Measurements from ENCODE around the gene PKN2. TPM values are rescaled to one million over a fixed set of nuclear protein-coding genes. Genes with fewer than 3 reads are reported as not detected.

The PKN2 gene
- total and polyA plus RNA-seq, 2 experiments from 2014 or later = 22.5 to 27.6 TPM

DNA sequence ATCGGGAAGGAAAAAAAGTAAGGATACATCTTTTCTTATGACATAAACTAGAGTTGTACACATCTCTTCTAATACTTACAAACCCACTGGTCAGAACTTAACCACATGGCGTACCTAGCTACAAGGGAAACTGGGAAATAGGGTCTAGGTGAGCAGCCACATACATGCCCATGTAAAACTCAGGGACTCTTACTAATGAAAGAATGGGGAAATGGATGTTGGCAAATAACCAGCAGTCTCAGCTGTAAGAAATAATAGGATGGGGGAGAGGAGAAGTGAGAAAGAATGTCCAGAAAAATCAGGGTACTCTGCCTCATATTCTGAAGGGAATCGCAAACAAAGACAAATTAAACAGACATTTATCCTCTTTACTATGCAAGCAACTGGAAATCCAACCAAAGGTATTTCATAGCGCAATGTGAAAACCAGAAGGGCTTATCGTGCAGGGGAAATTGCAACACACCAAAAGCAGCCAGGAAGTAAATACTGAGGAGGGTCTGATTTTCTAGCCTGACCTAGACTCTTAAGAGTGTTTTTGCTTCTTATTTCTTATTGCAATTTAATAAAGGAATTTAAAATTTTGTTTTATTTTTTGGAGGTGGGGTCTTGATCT, 189.8 kb downstream of the PKN2 start:
- peak in 1 of 2 donors; percentile 89 for DNase-seq (ENCODE audit: low read depth in 1 of 2, low spot score in 1 of 2)
- Histone ChIP-seq H3K27ac (no peak overlapping the region), H3K4me1 (ENCODE audit: low read depth) (no peaks in the 10 kb centered on the region), H3K9me3 (ENCODE audit: low read depth) (no peaks in the 10 kb centered on the region), H3K4me3 (no peak overlapping the region), H3K27me3 (no peaks in the 10 kb centered on the region), H3K36me3 (no peaks in the 10 kb centered on the region)
- TF ChIP-seq CTCF (IDR thresholded peaks at IDR 0.05; ENCODE audit: low read depth, low read length) = no peak

DNA sequence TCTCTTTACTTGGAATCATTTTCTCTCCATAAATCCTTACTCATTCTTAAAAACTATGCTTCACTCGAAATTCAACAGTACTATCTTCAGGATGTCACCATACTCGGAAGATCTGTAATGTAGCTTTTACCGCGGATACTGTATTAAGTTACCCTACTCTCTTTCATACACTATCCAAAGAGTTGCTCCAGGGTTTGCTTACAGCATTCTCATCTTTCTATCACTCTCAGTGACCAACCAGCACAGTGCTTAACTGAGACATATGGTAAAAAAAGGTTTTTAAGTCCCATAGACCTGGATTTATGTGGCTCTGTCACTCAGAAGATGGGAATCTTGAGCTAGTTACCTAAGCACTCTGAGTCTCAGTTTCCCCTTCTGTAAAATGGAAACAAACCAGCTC, 191.5 kb downstream of the PKN2 start:
- DNase-seq (ENCODE audit: low read depth in 1 of 2, low spot score in 1 of 2) = no peak
- H3K27ac ChIP-seq = no peak overlapping the region
- no peaks in the 10 kb centered on the region for H3K4me1 ChIP-seq (ENCODE audit: low read depth)
- H3K9me3 ChIP-seq (ENCODE audit: low read depth) = no peaks in the 10 kb centered on the region
- no peak for TF ChIP-seq CTCF (IDR thresholded peaks at IDR 0.05; ENCODE audit: low read depth, low read length)
- H3K27me3 ChIP-seq = no peaks in the 10 kb centered on the region
- H3K36me3 ChIP-seq = no peaks in the 10 kb centered on the region
- H3K4me3 ChIP-seq = no peak overlapping the region

DNA sequence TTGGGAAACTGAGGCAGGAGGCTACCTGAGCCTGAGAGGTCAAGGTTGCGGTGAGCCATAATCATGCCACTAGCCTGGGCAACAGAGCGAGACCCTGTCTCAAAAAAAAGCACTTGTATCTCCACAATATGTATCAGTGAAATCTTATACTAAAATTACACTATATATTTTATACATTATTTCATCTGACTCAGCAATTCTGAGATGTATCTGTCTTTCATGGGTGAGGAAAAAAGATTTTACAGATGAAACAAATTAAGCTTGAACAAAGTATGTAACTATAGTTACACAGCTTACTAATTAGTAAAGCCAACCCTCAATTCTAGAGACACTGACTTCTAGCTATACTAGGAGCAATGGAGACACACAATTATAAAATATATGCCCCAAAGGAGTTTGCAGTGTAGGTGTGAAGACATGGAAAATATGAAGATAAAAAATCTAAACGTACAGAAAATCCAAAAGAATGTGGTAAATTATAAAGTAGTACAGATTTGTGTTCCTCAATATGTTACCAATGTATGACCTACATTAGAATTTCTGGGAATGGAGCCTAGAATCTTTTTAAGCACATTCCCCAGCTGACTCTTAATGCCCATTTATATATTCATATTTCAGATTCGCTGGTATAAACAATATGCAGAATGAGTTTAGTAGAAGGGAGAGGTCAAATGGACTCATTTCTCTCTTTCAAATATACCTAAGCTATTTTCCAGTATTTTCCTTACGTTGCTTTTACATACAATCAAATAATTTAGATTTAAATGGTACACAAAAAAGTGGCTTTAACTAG, 192.7 kb downstream of the PKN2 start:
- Histone ChIP-seq H3K4me1 (ENCODE audit: low read depth) (no peaks in the 10 kb centered on the region), H3K27me3 (no peaks in the 10 kb centered on the region), H3K36me3 (peaks cover 3% of the 10 kb centered on the region), H3K9me3 (ENCODE audit: low read depth) (no peaks in the 10 kb centered on the region), H3K4me3 (no peak overlapping the region), H3K27ac (no peak overlapping the region)
- TF ChIP-seq CTCF (IDR thresholded peaks at IDR 0.05; ENCODE audit: low read depth, low read length) = no peak
- DNase-seq (ENCODE audit: low read depth in 1 of 2, low spot score in 1 of 2) = no peak

DNA sequence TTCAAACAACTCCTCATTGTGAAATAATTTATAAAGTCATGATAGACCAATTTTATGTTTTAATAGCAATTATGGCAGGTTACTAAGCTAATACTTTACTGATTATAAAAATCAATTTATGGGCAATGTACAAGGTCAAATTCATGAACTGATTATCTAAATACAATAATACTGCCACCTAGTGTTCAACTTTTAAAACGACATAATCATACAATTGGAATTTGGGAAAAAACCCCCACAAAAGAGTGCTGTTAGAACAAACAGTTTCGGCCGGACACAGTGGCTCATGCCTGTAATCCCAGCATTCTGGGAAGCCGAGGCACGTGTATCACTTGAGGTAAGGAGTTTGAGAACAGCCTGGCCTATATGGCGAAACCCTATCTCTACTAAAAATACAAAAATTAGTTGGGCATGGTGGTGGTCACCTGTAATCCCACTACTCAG, 193.3 kb downstream of the PKN2 start:
- no peaks in the 10 kb centered on the region for H3K27me3 ChIP-seq
- H3K36me3 ChIP-seq = peaks cover 3% of the 10 kb centered on the region
- TF ChIP-seq CTCF (IDR thresholded peaks at IDR 0.05; ENCODE audit: low read depth, low read length) = peak; percentile 35
- H3K9me3 ChIP-seq (ENCODE audit: low read depth) = no peaks in the 10 kb centered on the region
- no peak overlapping the region for H3K27ac ChIP-seq
- H3K4me3 ChIP-seq = no peak overlapping the region
- H3K4me1 ChIP-seq (ENCODE audit: low read depth) = no peaks in the 10 kb centered on the region
- peak; percentile 24 to 41 for DNase-seq (ENCODE audit: low read depth in 1 of 2, low spot score in 1 of 2)

GRCh38 chr1:88877911-88878310, 193.8 kb downstream of the PKN2 start:
- Histone ChIP-seq H3K4me3 (no peak overlapping the region), H3K27ac (no peak overlapping the region), H3K4me1 (ENCODE audit: low read depth) (no peaks in the 10 kb centered on the region), H3K27me3 (no peaks in the 10 kb centered on the region), H3K36me3 (peaks cover 5% of the 10 kb centered on the region), H3K9me3 (ENCODE audit: low read depth) (no peaks in the 10 kb centered on the region)
- TF ChIP-seq CTCF (IDR thresholded peaks at IDR 0.05; ENCODE audit: low read depth, low read length) = no peak
- no peak for DNase-seq (ENCODE audit: low read depth in 1 of 2, low spot score in 1 of 2)

Data from cardiac muscle cell (in vitro differentiated cells and primary cell).